C4-2B (cell line): Measurements from ENCODE around the gene CAMK1D.

Source experiments
- ZFX ChIP-seq: fragments of 450-650 bp; IDR thresholded peaks from 2 replicates; pipeline ENCODE4 v1.6.1; 2017
- TF ChIP-seq, protein P1 (sequence below): fragments of 450-650 bp; conservative IDR thresholded peaks from 2 replicates; pipeline ENCODE4 v1.5.1; 2017; ENCODE audit warnings: mild to moderate bottlenecking

DNA sequence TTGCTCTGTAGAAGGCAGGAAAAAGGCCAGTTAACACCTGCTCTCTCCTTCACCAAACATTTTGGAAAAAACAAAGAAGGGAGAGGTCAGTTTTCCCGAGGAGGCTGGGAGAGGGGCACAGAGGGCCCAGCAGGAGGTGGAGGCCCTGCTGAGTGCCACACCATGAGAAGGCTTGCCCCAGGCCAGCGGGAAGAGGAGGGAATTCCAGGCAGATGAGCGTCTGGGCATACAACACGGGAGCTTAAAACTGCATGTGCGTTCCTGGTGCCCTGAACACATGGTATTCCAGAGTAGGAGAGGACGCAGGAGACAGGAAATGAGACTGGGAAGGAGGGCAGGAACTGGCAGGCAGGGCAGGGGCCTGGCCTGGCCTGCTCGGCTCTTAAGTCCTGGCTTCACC is 469.7 kb downstream of the CAMK1D start:
- TF ChIP-seq, protein P1, sequence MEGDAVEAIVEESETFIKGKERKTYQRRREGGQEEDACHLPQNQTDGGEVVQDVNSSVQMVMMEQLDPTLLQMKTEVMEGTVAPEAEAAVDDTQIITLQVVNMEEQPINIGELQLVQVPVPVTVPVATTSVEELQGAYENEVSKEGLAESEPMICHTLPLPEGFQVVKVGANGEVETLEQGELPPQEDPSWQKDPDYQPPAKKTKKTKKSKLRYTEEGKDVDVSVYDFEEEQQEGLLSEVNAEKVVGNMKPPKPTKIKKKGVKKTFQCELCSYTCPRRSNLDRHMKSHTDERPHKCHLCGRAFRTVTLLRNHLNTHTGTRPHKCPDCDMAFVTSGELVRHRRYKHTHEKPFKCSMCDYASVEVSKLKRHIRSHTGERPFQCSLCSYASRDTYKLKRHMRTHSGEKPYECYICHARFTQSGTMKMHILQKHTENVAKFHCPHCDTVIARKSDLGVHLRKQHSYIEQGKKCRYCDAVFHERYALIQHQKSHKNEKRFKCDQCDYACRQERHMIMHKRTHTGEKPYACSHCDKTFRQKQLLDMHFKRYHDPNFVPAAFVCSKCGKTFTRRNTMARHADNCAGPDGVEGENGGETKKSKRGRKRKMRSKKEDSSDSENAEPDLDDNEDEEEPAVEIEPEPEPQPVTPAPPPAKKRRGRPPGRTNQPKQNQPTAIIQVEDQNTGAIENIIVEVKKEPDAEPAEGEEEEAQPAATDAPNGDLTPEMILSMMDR: no peak
- no peak for TF ChIP-seq ZFX
